Activated CD4-positive, alpha-beta T cell treated with anti-CD3 and anti-CD28 coated beads, Interleukin-2, amount 50 U/mL, for 48 hours (primary cell): ENCODE measurements around the gene TAS1R3.

Source experiments
- DNase-seq, 2 experiments: peaks; one replicate each; pipeline ENCODE4 v3.0.0-alpha.2; 2020

TAS1R3 gene

DNA sequence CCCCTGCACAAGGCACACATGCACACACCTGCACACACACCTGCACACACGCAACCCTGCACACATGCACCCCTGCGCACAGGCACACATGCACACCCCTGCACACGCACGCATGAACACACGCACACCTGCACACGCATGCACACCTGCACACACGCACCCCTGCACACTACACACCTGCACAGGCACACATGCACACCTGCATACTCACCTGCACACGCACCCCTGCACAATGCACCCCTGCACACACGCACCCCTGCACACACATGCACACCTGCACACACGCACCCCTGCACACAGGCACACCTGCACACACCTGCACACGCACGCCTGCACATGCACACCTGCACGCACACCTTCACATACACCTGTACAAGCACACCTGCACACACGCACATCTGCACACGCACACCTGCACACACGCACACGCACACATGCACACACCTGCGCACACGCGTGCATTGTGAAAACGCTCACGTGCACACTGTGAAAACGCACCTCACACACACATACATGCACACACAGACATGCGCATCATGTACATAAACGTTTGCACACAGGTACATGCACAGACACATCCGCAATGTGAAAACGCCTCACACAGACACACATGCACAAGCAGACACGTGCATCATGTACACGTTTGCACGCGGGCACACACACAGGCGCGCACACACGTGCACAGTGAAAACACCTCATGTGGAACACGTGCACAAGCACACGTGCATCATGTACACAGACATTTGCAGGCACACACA lies 9.9 kb downstream of the TAS1R3 start:
- no peak for DNase-seq

GRCh38 chr1:1341549-1342021 lies 10.5 kb downstream of the TAS1R3 start:
- DNase-seq, result no peak

- DNase-seq, result no peak
These were observed 11.0 kb downstream of the TAS1R3 start for GRCh38 chr1:1342061-1342562.

DNA sequence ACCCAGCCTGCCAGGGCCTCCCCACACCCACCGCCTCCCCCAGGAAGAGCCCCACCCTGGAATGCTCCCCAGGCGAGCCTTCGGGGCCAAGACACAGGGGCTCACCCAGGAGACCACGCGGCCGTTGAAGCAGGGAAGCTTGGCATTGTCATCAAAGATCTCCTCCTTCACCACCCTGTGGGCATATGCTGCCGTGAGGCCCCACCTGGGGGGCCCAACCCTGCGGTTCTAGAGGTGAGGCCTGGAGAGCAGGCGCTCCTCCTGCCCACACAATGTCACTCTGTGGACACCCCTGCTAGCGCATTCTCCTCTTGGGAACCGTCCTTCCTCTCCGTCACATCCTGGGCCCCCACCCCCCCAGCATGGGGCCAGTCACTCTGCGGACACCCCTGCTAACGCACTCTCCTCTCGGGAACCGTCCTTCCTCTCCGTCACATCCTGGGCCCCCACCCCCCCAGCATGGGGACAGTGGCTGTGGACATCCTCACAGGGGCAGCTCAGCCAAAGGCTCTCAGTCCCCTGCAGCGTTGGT lies 11.6 kb downstream of the TAS1R3 start:
- DNase-seq, result no peak

DNA sequence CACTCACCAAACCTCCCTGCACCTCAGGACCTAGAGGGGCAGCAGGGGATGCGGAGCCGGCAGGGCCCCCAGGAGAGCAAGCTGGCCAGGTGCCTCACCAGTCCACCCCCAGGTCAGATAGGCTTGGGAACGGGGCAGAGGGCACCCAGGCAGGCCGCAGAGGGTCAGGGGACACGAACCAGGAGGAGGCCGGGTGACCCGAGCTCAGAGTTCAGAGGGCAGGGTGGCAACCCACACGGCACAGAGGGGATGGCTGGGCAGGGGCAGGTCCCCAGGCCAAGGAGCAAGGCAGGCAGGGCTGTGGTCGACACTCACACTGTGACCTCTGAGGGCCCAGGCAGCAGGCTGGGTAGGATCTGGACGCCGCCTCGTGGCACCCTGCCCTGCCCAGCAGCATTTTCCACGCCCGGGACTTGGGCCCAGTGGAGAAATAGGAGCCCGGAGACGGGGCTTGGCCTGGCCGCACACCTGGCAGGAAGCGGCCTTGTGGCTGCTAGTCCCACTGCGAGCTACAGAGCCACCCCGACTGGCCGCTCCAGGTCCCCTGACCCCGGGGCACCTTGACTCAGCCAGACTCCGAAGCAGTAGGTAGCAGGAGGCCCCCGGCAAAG lies 12.8 kb downstream of the TAS1R3 start:
- no peak for DNase-seq

DNA sequence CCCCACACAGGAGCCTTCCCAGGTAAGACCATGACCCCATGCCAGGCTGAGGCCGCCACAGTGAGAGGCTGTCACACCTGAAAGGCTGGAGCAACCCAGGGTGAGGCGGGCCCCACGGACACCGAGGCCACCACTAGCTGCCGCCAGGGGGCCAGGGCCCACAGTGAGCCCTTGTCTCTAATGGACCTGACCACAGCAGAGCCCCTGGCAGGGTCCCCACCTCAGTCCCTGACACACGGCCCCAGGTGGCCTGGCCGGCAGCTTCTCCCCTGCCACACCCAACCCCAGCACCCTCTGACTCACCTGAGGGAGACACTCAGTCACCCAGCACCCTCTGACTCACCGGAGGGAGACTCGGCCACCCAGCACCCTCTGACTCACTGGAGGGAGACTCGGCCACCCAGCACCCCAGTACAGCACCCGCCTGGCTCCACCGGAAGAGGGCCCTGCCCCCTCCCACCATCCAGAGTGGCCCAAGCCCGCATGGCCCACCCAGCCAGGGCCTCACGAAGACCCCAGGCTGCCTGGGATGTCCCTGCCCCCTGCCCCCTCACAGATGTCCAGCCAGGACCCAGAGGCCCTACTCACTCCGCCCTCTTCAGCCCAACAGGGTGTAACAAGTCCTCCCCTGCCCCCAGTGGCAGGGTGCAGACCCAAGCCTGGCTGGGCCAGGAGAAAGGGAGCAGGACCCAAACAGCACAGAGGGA lies 13.7 kb downstream of the TAS1R3 start:
- DNase-seq, result peak; percentile 61 to 71

DNA sequence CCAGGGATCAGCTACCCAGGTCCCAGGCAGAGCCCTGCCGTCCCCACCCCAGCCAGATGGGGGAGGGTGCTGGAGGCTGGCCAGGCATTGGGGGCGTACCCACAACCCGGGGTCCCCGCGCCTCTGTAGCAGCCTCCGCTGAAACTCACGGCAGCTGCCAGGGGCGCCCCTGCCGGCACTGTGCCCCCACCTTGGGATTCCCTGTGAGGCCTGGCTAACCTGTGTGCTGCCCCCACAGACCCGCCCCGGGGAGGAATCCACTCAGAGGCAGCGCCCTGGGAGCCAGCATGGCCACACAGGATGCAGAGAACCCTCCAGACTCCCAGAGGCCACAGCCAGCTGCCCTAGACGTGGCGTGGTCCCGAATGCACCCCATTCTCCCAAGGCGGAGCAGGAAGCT lies 14.3 kb downstream of the TAS1R3 start:
- DNase-seq, result no peak

DNA sequence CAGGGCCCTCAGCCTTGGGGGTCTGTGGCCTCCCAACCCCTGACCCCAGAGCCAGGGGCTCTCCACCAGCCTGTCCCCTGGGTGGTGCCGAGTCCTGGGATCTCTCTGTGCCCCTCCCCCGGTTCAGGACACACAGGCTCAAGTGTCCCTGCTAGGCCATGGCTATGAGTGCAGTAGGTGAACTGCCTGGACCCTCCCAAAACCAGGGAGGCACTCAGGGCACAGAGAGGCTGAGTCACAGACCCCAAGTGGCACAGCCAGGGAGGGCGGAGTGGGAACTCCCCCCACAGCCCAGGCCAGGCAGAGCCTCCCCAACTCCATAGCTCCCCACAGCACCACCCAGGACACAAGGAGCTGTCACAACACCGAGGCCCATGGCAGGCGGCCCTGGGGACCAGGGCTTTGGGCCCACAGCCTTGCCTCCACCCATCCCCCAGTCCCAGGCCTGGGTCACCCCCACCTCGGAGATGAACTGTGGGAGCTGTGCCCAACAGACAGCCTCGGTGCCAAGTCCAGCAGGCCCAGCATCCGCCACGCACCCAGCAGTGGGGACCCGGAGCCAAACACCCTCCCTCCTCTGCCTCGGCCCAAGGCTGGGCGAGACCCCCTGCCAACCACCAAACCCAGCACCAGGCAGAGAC lies 14.9 kb downstream of the TAS1R3 start:
- no peak for DNase-seq

DNA sequence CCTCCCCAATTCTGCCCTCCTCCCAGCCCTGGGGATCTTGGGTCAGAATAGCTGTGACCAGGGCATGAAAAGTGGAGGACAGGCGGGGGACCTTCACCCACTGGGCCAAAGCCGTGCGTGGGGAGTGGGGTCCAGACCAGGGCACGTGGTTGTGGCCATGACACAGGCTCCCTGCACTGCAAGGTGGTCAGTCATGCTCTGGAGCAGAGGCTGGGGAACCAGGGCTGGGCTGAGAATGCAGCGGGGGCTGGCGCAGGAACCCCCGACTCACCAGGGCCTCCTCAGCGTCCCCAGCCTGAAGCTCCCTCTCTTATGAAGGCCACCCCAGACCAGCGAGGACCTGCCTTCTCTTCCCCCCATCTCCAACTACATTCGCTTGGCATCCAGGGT lies 15.4 kb downstream of the TAS1R3 start:
- DNase-seq, result no peak

DNA sequence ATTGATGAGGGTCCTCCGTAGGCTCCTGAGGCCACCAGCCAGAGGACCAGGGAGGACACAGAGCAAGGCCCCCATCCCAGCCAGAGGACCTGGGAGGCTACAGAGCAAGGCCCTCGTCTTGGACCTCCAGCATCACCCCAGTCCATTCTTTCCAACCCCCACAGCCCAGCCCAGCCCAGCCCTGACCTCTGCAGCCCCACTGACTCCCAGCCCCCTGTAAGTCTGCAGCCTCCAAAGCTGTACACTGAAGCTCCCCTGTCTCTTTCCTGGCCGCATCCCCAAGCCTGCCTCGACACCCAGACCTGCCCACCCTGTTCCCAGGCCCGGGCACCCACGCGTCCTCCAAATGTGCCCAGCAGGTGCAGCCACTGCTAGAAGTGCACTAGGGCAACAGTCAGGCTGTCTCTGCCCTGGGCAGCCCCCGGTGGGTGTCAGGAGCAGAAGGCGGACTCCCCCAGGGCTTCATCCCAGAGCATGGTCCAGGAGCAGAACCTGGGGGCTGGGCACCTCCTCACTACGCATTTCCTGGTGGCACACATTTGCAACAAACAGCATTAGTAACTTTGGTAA lies 16.0 kb downstream of the TAS1R3 start:
- no peak for DNase-seq

DNA sequence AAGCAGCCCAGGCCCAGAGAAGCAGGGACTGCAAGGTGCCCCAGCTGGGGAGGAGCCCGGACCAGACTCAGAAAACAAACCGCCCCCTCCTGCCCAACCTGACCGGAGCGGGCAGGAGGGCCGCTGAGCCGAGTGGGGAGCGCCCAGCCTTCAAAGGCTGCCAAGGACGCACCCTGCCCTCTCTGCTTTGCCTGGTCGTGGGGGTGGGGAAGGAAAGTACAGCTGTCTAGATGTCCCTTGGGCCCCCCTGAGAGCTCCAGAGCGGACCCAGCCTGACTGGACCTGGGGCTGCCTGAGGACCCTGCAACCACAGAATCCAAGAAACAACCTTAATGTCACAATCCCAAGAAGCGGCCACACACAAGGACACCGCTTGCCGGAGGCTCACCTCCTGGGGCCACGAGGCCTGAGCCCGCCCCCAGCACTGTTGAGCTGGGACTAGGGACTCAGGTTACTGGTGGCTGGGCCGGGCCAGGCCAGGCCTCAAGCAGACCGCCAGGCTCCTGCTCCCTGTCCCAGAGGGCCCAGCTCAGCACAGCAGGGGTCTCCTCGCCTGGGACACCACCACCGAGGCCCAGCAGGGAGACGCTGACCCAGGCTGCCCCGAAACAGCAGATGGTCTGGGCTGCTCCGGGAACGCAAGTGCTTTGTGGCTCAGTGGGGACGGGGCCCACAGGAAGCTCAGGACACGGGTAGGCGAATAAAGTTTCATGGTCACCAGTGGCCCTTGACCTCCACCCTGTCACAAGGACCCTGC lies 16.8 kb downstream of the TAS1R3 start:
- no peak for DNase-seq

DNA sequence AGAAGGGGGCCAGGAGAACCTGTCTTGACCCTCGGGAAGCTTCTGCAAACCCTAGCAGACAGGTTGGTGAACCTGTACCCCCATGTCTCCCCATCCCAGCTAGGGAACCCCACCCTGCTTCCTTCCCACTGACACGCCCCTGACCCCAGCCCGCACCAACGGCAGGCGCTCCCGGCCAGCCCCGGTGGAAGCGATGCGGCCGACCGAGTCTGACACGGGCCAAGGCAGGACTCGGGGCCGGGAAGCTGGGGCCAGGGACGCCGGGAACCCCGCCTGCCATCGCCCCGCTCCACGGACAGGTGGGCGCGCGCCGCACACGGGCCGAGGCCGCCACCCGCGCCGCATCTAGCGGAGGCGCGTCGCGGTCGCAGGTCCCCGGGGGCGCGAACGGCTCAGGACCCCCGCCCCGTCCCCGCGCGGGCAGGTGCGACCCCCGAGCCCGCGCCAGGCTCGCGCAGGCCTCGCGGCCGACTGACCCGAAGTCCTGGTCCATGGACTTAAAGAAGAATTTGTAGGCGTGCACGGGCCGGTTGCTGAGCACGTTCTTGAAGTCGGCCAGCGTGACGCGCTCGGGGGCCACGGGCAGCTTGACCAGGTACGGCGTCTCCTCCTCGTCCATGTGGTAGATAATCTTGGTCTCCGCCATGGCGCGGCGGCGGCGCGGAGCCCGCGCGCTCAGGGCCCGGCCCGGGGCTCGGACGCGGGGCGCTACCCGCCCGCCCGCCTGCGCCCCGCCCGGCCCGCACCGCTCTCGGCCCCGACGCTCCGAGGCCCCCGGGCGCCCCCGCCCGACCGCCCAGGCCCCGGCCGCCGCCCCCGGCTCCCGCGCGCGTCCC lies 17.6 kb downstream of the TAS1R3 start:
- no peak for DNase-seq

GRCh38 chr1:1349256-1350012 lies 18.4 kb downstream of the TAS1R3 start, which contains the start of gene DVL1:
Gene DVL1, minus strand, starts transcription at chr1:1349418. Its CDS starts 353 bp downstream, at chr1:1349065.
- DNase-seq, result peak; percentile 64 to 70

DNA sequence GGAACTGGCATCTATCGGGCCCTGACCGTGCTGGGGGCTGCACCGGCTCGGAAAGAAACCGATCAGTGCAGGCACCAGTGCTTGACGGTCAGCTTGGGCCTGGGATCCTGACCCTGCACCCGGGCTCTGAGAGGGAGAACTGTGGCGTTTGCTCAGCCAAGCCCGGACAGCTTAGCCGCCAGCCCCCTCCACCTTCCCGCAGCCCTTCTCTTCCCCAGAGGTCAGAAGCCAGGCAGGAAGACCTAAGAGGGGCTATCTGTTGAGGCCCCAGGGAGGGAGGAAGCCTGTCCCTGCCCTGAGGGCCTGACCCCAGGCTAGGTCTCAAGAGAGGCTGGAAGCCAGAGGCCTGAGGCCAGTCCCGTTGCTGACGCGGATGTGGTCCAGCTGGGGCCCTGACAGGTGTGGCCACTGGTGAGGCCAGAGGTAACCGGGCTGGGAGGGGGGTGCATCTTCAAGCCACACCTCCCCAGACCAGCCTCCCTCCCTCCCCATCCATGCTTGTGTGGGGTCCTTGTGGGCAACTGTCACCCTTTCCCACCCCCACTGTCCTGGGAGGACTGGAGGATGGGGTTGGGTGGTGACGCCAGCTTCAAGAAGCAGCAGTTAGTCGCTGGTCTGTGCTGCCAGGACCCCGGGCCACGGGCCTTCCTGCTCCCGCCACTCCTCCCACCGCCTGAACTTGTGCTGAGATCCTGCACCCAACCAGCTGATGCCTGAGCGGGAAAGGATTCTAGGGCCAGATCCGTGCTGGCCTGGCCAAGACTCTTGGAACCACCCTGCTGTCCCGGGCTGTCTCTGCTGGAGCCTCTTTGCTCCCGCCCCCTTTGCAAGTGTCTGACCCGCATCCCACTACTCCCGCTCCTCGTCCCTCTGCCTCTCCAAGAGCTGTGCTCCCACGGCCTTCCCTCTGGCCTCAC lies 20.7 kb downstream of the TAS1R3 start:
- no peak for DNase-seq

- DNase-seq, result no peak
These were observed 21.8 kb downstream of the TAS1R3 start for GRCh38 chr1:1352786-1353388.

- no peak for DNase-seq
These were observed 22.5 kb downstream of the TAS1R3 start for GRCh38 chr1:1353389-1354151.
